Measurements from ENCODE around the gene GSN.

The GSN gene

DNA sequence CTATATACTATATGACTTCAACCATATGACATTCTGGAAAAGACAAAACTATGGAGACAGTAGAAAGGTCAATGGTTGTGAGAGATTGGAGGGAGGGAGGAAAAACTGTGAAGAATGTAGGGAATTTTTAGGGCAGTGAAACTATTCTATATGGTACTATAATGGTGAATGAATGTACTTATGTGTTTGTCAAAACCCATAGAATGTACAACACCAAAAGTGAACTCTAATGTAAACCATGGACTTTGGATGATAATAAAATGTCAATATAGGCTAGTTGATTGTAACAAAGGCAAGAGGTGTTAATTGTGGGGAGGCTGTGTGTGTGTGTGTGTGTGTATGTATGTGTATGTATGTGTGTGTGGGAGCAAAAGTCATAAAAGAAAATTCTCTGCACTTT is 112.9 kb downstream of the GSN start:
- DNase-seq: no peak
- in situ Hi-C loops (cut with MboI; ENCODE audit: low pct_unique_long_range_greater_than_20kb, low sequenced_read_pairs): loop anchor here (10.0 kb wide), 1 partner anchor 166 kb away; no protein-coding TSS in a partner anchor

Data from KBM-7 (cell line).